ENCODE results near the gene PKD1.
"Not testable (repeated sequence)": the region's sequence is repeated elsewhere in the genome, so short reads cannot be mapped to it uniquely, and the experiment has no call there.

PKD1 gene

DNA sequence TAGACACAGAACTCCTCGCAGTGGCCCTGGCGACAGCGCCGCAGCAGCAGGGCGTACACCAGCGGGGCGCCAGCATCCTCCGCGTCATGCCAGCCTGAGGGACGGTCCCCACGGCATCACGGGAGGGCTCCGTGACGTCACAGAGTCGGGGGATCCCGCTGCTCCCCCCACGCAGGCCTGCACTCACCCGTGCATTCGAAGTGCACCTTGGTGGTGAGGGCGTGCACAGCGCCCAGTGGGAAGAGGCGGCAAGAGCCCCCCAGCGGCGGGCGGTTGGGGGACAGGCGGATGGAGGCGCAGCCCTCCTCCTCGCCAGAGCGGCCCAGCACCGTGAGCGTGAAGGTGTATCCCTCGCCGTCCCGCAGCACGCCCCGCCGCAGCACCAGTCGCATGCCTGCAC is 29.5 kb downstream of the PKD1 start:
- H3K9ac ChIP-seq (ENCODE audit: low read length); H3K9me3 ChIP-seq (ENCODE audit: control insufficient read depth, low read length); H3K27me3 ChIP-seq (ENCODE audit: control insufficient read depth, insufficient read depth, low read length); H3K36me3 ChIP-seq (ENCODE audit: control insufficient read depth, insufficient read depth, low read length); H3K4me3 ChIP-seq (ENCODE audit: low read length); H3K4me1 ChIP-seq (ENCODE audit: control insufficient read depth, insufficient read depth, low read length): not testable (repeated sequence)

DNA sequence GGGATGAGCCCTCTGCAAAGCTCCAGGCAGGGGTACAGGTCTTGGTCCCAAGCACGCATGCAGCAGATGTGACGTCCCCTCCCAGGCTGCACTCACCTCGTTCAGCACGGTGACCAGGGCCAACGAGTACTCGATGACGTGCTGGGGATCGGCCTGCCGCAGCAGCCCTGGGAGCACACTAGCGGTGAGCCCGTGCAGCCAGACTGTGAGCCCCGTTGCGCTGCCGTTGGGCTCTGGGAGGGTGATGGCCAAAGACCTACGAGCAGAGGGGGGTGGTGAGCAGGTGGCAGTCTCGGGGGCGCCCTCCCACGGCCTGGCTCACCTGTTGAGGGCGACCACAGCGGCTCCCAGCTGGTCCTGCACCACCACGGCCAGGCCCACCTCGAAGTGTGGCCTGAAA is 29.9 kb downstream of the PKD1 start:
- H3K27me3 ChIP-seq (ENCODE audit: control insufficient read depth, insufficient read depth, low read length); H3K4me1 ChIP-seq (ENCODE audit: control insufficient read depth, insufficient read depth, low read length); H3K9ac ChIP-seq (ENCODE audit: low read length); H3K36me3 ChIP-seq (ENCODE audit: control insufficient read depth, insufficient read depth, low read length); H3K4me3 ChIP-seq (ENCODE audit: low read length); H3K9me3 ChIP-seq (ENCODE audit: control insufficient read depth, low read length): not testable (repeated sequence)

DNA sequence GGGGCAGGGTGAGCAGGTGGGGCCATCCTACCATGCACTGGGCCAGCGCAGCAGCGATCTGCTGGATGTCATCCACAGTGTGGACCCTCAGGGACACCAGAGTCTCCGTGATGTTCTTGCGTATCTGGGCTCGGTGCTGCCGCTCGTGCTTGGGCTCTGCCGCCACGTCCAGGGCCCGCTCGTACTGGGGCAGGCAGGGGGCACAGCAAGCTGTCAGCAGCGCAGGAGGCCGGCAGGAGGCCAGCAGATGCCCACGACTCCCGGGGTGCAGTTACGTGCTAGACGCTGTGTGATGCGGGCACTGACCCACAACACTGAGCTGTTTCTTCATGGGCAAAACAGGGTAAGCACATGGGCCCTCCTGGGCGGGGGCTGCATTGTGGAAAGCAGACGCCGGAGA is 30.4 kb downstream of the PKD1 start:
- not testable (repeated sequence) for H3K9ac ChIP-seq (ENCODE audit: low read length); H3K9me3 ChIP-seq (ENCODE audit: control insufficient read depth, low read length); H3K4me3 ChIP-seq (ENCODE audit: low read length); H3K4me1 ChIP-seq (ENCODE audit: control insufficient read depth, insufficient read depth, low read length); H3K27me3 ChIP-seq (ENCODE audit: control insufficient read depth, insufficient read depth, low read length); H3K36me3 ChIP-seq (ENCODE audit: control insufficient read depth, insufficient read depth, low read length)

GRCh38 chr16:2104464-2104863 is 31.2 kb downstream of the PKD1 start:
- not testable (repeated sequence) for H3K4me3 ChIP-seq (ENCODE audit: low read length); H3K4me1 ChIP-seq (ENCODE audit: control insufficient read depth, insufficient read depth, low read length); H3K36me3 ChIP-seq (ENCODE audit: control insufficient read depth, insufficient read depth, low read length); H3K9me3 ChIP-seq (ENCODE audit: control insufficient read depth, low read length); H3K27me3 ChIP-seq (ENCODE audit: control insufficient read depth, insufficient read depth, low read length); H3K9ac ChIP-seq (ENCODE audit: low read length)

DNA sequence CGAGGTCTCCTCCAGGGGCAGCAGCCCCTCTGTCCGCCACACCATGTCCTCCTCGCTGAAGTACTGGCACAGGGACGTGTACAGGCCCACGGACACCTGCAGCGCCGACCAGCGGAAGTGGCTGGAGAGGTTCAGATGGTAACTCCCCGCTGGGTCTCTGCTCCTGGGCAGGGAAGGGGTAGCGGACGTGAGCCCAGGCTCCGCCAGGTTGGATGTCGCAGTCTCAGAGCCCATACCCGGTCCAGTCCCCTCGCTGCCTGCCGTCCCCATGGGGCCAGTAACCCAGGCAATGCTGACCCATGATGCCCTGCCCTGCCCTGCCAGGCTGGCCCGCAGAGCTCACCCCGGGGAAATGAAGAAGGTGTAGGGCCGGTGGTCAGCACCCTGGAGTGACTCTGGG is 33.2 kb downstream of the PKD1 start:
- no peaks in the 10 kb centered on the region for H3K9me3 ChIP-seq (ENCODE audit: control insufficient read depth, low read length)
- no peak overlapping the region for H3K9ac ChIP-seq (ENCODE audit: low read length)
- H3K4me3 ChIP-seq (ENCODE audit: low read length): no peak overlapping the region
- H3K36me3 ChIP-seq (ENCODE audit: control insufficient read depth, insufficient read depth, low read length): no peaks in the 10 kb centered on the region
- no peaks in the 10 kb centered on the region for H3K27me3 ChIP-seq (ENCODE audit: control insufficient read depth, insufficient read depth, low read length)
- no peaks in the 10 kb centered on the region for H3K4me1 ChIP-seq (ENCODE audit: control insufficient read depth, insufficient read depth, low read length)

DNA sequence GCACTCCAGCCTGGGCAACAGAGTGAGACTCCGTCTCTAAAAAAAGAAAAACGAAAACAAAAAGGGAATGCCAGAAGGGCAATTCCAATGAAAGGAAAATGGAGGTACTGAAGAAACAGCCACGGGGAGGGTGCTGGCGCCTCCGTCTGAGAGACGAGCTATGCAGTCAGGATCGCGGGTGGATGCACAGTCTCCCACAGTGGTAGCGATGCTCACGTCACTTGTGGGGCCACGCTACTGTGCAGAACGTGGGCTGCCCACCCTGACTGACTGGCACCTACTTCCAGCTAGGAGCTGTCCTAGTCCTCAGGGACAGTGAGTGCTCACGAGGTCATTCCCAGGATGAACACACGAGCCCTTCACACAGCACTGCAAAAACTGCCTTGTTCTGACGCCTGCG is 34.1 kb downstream of the PKD1 start:
- H3K36me3 ChIP-seq (ENCODE audit: control insufficient read depth, insufficient read depth, low read length); H3K4me3 ChIP-seq (ENCODE audit: low read length); H3K9ac ChIP-seq (ENCODE audit: low read length); H3K27me3 ChIP-seq (ENCODE audit: control insufficient read depth, insufficient read depth, low read length); H3K4me1 ChIP-seq (ENCODE audit: control insufficient read depth, insufficient read depth, low read length); H3K9me3 ChIP-seq (ENCODE audit: control insufficient read depth, low read length): not testable (repeated sequence)

GRCh38 chr16:2097689-2098088 is 38.0 kb downstream of the PKD1 start:
- not testable (repeated sequence) for H3K9ac ChIP-seq (ENCODE audit: low read length); H3K9me3 ChIP-seq (ENCODE audit: control insufficient read depth, low read length); H3K27me3 ChIP-seq (ENCODE audit: control insufficient read depth, insufficient read depth, low read length); H3K4me3 ChIP-seq (ENCODE audit: low read length); H3K36me3 ChIP-seq (ENCODE audit: control insufficient read depth, insufficient read depth, low read length); H3K4me1 ChIP-seq (ENCODE audit: control insufficient read depth, insufficient read depth, low read length)

GRCh38 chr16:2096853-2097595 is 38.7 kb downstream of the PKD1 start:
- H3K36me3 ChIP-seq (ENCODE audit: control insufficient read depth, insufficient read depth, low read length): no peaks in the 10 kb centered on the region
- H3K4me3 ChIP-seq (ENCODE audit: low read length): no peak overlapping the region
- no peak overlapping the region for H3K9ac ChIP-seq (ENCODE audit: low read length)
- no peaks in the 10 kb centered on the region for H3K27me3 ChIP-seq (ENCODE audit: control insufficient read depth, insufficient read depth, low read length)
- H3K4me1 ChIP-seq (ENCODE audit: control insufficient read depth, insufficient read depth, low read length): peaks cover 15% of the 10 kb centered on the region
- no peaks in the 10 kb centered on the region for H3K9me3 ChIP-seq (ENCODE audit: control insufficient read depth, low read length)

DNA sequence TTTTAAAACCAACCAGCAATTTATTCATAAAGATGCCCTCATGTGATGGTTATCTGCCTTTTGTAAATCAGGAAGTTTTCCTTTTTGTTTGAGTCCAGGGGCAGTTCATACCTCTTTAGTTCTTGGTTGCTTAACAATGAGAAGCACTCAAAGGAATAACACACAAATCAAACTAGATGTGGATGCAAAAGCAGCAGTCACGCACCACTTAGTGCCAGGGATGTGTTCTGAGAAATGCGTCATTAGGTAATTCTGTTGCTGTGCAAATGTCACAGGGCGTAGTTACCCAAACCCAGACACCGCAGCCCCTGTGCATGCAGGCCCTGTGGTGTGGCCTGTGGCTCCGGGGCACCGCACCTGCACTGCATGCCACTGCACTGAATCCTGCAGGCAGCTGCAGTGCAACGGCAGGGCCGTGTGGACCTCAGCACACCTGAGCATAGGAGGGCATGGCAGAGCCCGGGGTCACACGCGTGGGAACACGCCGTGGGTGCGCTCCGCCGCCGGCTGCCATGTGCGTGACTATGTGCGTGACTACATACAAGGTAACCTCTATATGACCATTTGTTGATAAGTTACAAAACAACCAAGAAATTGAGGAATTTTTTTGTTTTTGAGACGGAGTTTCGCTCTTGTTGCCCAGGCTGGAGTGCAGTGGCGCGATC is 39.6 kb downstream of the PKD1 start:
- Histone ChIP-seq H3K4me3 (ENCODE audit: low read length) (no peak overlapping the region), H3K4me1 (ENCODE audit: control insufficient read depth, insufficient read depth, low read length) (peaks cover 21% of the 10 kb centered on the region), H3K27me3 (ENCODE audit: control insufficient read depth, insufficient read depth, low read length) (no peaks in the 10 kb centered on the region), H3K9me3 (ENCODE audit: control insufficient read depth, low read length) (no peaks in the 10 kb centered on the region), H3K36me3 (ENCODE audit: control insufficient read depth, insufficient read depth, low read length) (no peaks in the 10 kb centered on the region), H3K9ac (ENCODE audit: low read length) (no peak overlapping the region)

- Histone ChIP-seq H3K4me1 (ENCODE audit: control insufficient read depth, insufficient read depth, low read length) (peaks cover 25% of the 10 kb centered on the region), H3K36me3 (ENCODE audit: control insufficient read depth, insufficient read depth, low read length) (no peaks in the 10 kb centered on the region), H3K9me3 (ENCODE audit: control insufficient read depth, low read length) (no peaks in the 10 kb centered on the region), H3K27me3 (ENCODE audit: control insufficient read depth, insufficient read depth, low read length) (no peaks in the 10 kb centered on the region), H3K4me3 (ENCODE audit: low read length) (no peak overlapping the region), H3K9ac (ENCODE audit: low read length) (no peak overlapping the region)
Measured at GRCh38 chr16:2095315-2095853, 40.3 kb downstream of the PKD1 start.

DNA sequence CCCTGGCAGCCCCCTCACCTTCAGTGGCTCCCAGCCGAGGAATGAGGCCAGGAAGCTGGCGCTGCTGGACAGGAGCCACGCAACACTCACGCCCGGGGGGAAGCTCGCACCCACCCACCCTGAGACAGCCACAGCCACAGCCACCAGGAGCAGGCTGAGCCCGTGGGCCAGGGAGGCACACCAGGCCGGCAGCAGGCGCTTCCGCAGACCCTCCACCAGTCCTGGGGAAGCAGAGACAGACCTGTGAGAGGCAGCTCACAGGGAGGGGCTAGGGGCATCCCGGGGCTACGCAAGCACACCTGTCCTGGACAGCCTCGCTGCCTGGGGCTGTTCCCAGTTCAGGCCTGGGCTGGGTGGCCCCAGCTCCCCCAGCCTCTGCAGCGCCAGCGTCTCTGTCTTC is 41.9 kb downstream of the PKD1 start:
- Histone ChIP-seq H3K4me1 (ENCODE audit: control insufficient read depth, insufficient read depth, low read length) (peaks cover 36% of the 10 kb centered on the region), H3K36me3 (ENCODE audit: control insufficient read depth, insufficient read depth, low read length) (peaks cover 3% of the 10 kb centered on the region), H3K9ac (ENCODE audit: low read length) (no peak overlapping the region), H3K9me3 (ENCODE audit: control insufficient read depth, low read length) (no peaks in the 10 kb centered on the region), H3K4me3 (ENCODE audit: low read length) (no peak overlapping the region), H3K27me3 (ENCODE audit: control insufficient read depth, insufficient read depth, low read length) (no peaks in the 10 kb centered on the region)

DNA sequence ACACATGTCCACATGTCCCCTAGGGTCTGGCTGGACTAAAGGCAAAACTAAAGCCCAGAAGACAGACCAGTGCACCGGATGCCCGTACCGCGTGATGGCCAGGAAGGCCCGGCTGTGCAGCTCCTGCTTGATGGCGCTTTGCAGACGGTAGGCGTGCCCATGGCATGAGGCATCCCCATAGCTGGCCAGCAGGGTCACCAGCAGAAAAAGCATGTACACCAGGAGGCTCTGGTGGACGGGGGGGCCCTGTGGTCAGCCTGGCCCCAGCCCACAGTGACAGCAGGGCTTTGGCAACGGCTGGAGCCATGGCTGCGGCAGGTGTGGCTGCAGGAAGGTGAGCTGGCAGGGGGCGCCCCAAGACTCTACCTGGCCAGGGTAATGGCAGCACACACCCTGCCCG is 42.8 kb downstream of the PKD1 start:
- peaks cover 36% of the 10 kb centered on the region for H3K4me1 ChIP-seq (ENCODE audit: control insufficient read depth, insufficient read depth, low read length)
- peak overlapping the region; percentile 45 for H3K9ac ChIP-seq (ENCODE audit: low read length)
- H3K4me3 ChIP-seq (ENCODE audit: low read length): no peak overlapping the region
- no peaks in the 10 kb centered on the region for H3K9me3 ChIP-seq (ENCODE audit: control insufficient read depth, low read length)
- peaks cover 8% of the 10 kb centered on the region for H3K36me3 ChIP-seq (ENCODE audit: control insufficient read depth, insufficient read depth, low read length)
- H3K27me3 ChIP-seq (ENCODE audit: control insufficient read depth, insufficient read depth, low read length): no peaks in the 10 kb centered on the region

All from mucosa of stomach (tissue), 1 donor.